Bronchial epithelial cell (primary cell): ENCODE measurements around the gene GLT6D1. TPM values are rescaled to one million over a fixed set of nuclear protein-coding genes. Genes with fewer than 3 reads are reported as not detected.

Experiments used
- DNase-seq: peaks from one replicate; pipeline ENCODE4 v3.0.0-alpha.2; 2010; ENCODE audit warnings: low read depth
- FAIRE-seq: peaks from 2 replicates; lab custom pipeline; 2011; peaks lifted over from hg19 to GRCh38; lab: Jason Lieb, UNC
- H3K27me3 ChIP-seq: 2 replicates; pipeline ENCODE4 v1.5.1; 2011; ENCODE audit warnings: low read length; ENCODE audit not compliant: control insufficient read depth, insufficient read depth
- H3K36me3 ChIP-seq: 2 replicates; pipeline ENCODE4 v1.5.1; 2011; ENCODE audit warnings: low read length; ENCODE audit not compliant: control insufficient read depth, insufficient read depth
- H3K4me3 ChIP-seq: 2 replicates; pipeline ENCODE4 v1.5.1; 2011; ENCODE audit warnings: mild to moderate bottlenecking, low read depth, low read length, control low read depth
- total RNA-seq: library from RNA; depleted of rRNA; stranded (reverse); fragments of >200 nt; gene quantifications from 2 replicates; pipeline ENCODE4 v1.2.1, GENCODE V29; 2014
- TF ChIP-seq, protein P1 (sequence below): IDR thresholded peaks from 2 replicates; pipeline ENCODE4 v1.5.1; 2011; ENCODE audit warnings: mild to moderate bottlenecking, moderate library complexity, low read length, control low read depth, inconsistent platforms; ENCODE audit not compliant: insufficient read depth, severe bottlenecking

Gene GLT6D1
- total RNA-seq, 1 donor from 2014 or later, result not detected

DNA sequence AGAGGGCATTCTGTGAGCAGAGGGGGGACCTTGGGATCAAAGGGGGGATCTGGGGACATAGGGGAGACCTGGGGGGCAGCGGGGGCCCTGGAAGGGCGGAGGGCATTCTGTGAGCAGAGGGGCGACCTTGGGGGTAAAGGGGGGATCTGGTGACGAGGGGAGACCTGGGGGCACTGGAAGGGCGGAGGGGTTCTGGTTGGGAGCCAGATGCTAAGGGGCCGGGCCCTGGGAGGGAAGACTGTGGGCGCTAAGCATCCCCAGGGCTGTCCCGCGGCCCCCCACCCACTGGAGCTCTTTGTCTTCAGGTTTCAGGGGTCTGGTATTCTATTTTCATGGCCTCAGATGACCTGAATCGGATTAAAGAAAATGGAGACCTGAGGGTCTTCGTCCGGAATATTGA lies 24.5 kb upstream of the GLT6D1 start:
- Histone ChIP-seq H3K4me3 (no peak overlapping the region), H3K36me3 (no peaks in the 10 kb centered on the region), H3K27me3 (no peaks in the 10 kb centered on the region)
- DNase-seq (no peak), FAIRE-seq (no peak)
- TF ChIP-seq, protein P1, sequence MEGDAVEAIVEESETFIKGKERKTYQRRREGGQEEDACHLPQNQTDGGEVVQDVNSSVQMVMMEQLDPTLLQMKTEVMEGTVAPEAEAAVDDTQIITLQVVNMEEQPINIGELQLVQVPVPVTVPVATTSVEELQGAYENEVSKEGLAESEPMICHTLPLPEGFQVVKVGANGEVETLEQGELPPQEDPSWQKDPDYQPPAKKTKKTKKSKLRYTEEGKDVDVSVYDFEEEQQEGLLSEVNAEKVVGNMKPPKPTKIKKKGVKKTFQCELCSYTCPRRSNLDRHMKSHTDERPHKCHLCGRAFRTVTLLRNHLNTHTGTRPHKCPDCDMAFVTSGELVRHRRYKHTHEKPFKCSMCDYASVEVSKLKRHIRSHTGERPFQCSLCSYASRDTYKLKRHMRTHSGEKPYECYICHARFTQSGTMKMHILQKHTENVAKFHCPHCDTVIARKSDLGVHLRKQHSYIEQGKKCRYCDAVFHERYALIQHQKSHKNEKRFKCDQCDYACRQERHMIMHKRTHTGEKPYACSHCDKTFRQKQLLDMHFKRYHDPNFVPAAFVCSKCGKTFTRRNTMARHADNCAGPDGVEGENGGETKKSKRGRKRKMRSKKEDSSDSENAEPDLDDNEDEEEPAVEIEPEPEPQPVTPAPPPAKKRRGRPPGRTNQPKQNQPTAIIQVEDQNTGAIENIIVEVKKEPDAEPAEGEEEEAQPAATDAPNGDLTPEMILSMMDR, result no peak

DNA sequence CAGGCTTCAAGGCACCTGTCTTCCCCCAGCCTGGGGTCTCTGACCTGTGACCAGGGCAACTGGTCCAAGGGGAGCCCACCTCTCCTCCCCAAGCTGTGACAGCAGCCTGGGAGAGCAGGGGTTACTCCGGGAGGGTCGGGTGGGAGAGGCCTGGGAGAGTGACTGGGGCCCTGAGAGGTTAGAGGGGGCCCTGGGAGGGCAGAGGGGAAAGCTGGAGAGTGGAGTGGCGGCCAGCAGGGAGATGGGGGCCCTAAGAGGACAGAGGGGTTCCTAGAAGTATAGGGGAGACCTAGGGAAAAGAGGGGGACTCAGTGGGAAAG lies 24.1 kb upstream of the GLT6D1 start:
- Histone ChIP-seq H3K27me3 (no peaks in the 10 kb centered on the region), H3K4me3 (no peak overlapping the region), H3K36me3 (no peaks in the 10 kb centered on the region)
- TF ChIP-seq, protein P1, result no peak
- FAIRE-seq (no peak), DNase-seq (no peak)

DNA sequence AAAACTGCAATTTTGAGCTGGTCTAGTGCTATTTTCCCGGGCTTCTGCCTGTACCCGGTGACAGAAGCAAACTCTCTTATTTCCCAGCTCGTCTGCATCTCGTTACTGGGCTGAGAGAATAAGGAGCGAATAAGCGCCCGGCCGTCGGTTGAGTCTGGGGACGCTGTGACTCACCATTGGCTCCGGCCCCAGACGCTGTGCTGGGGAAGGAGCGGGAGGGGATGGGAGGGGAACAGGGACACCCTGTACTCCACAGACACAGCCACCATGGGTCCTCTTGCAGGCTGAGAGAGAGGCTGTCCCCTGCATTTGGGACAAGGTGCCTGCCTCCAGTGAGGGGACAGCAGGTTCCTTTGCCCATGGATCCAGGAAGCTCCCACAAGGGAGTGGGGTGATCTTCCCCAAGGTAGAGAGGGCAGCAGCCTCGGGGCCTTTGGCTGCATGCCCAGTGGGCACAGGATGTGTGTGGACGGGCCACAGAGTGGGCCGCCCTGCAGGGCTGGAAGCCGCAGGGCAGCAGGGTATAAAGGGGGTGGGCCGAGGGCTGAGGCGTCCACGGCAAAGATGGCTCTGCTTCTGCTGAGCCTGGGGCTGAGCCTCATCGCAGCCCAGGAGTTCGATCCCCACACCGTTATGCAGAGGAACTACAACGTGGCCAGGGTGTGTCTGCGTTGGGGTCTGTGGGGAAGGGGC lies 23.6 kb upstream of the GLT6D1 start, which contains the start of gene LCN9:
Gene LCN9 (plus strand): TSS at position 552 of the 693 bp plus-strand sequence. CDS start 13 bp downstream, at position 565.
- H3K27me3 ChIP-seq, result no peaks in the 10 kb centered on the region
- TF ChIP-seq, protein P1, result no peak
- DNase-seq (no peak), FAIRE-seq (no peak)
- H3K4me3 ChIP-seq, result no peak within 1 kb of the TSS
- no peaks in the 10 kb centered on the region for H3K36me3 ChIP-seq

DNA sequence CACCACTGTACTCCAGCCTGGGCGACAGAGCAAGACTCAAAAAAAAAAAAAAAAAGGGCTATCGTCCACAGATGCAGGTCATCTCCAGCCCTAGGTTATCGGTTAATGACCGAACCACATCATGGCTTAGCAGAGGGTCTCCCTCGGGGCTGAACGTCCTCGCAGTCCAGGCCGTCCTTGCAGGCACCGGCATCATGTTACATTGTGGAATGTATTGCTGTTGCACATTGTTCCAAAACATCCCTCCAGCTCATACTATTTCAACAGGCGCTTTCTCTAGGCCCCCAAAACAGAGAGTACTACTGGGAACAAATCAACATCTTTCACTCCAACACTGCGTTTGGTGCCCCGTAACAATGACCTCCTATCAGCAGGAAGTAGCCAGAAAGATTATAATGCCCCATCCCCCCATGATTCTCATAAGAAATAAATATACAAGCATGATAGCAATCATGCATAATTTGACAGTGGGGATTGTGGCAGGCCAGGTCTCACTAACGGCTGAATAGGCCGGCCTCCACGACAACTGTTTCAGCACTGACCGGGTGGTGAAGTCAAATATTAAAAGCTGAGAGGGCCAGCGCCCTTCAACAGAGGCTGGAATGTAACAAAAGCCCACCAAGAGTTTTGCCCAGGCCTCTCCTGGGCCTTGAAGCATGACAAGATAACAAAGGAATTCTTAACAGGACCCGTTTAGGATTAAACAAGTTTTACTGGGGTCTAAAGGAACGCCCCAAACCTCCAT lies 22.6 kb upstream of the GLT6D1 start:
- Histone ChIP-seq H3K27me3 (no peaks in the 10 kb centered on the region), H3K36me3 (no peaks in the 10 kb centered on the region), H3K4me3 (no peak overlapping the region)
- TF ChIP-seq, protein P1, result no peak
- no peak for FAIRE-seq
- no peak for DNase-seq

DNA sequence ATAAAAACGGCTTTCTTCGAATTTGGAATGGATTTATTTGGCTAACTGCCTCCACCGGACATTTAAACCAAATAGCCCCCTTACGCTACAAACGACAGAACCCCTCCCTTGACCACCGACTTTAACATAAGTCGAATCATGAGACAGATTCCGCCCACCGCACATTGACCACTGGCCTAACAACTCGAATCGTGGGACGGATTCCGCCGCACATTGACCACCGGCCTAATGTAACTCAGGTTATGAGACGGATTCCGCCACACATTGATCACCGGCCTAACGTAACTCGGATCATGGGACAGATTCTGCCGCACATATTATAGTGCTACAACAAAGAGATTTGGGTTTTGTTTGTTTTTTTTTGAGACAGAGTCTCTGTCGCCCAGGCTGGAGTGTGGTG lies 21.1 kb upstream of the GLT6D1 start:
- no peak for FAIRE-seq
- H3K4me3 ChIP-seq, result no peak overlapping the region
- TF ChIP-seq, protein P1, result no peak
- no peaks in the 10 kb centered on the region for H3K36me3 ChIP-seq
- DNase-seq, result no peak
- H3K27me3 ChIP-seq, result no peaks in the 10 kb centered on the region
